HepG2 (cell line): ENCODE data around the gene SNRPD2. TPM values are rescaled to one million over a fixed set of nuclear protein-coding genes. Genes with fewer than 3 reads are reported as not detected.

ENCODE experiments used
- ATAC-seq: fragments of 200-7000 bp; cut with Tn5 transposase; 3 replicates; pipeline ENCODE4 v1.9.1; 2020; ENCODE audit warnings: mild to moderate bottlenecking, moderate library complexity
- BruUV-seq: library from RNA; stranded (reverse); fragments of 400-500 nt; replicated peaks from 2 replicates; lab custom pipeline; 2021; lab: Mats Ljungman, UMichigan
- CTCF ChIA-PET: fragments of 300-600 bp; formaldehyde crosslinking; extraction: SDS; loops from one replicate; lab custom pipeline; 2021; ENCODE audit warnings: low total read pairs, inconsistent platforms, low intra/inter-chr PET ratio; lab: Yijun Ruan, JAX
- POLR2A ChIA-PET: fragments of 350-600 bp; sonication (Branson Sonifier 250); formaldehyde crosslinking; loops from one replicate; lab custom pipeline; 2020; ENCODE audit warnings: antibody characterized with exemption, inconsistent platforms; lab: Yijun Ruan, JAX
- DNase-seq: peaks from one replicate; pipeline ENCODE4 v3.0.0-alpha.2; 2015; ENCODE audit warnings: low spot score
- FAIRE-seq: peaks from 3 replicates; lab custom pipeline; 2011; peaks lifted over from hg19 to GRCh38; lab: Jason Lieb, UNC
- H2AFZ ChIP-seq: one replicate; pipeline ENCODE4 v1.6.1; 2011; ENCODE audit warnings: low read length, inconsistent platforms
- H3K27ac ChIP-seq: fragments of 300-600 bp; 3 replicates; pipeline ENCODE4 v1.8.0; 2011; ENCODE audit warnings: mixed run types, mild to moderate bottlenecking, mixed read lengths, low read length, inconsistent platforms; ENCODE audit not compliant: insufficient read depth; ENCODE audit errors: extremely low read length
- H3K27me3 ChIP-seq, 2 experiments: fragments of 200-600 bp in 1 of 2; 2 replicates in 1 of 2; 3 replicates in 1 of 2; pipeline versions ENCODE4 v1.6.0 to v1.8.0; 2011; ENCODE audit warnings: low read length in 2 of 2, mild to moderate bottlenecking in 2 of 2, moderate library complexity in 2 of 2, inconsistent platforms in 1 of 2; ENCODE audit not compliant: insufficient read depth in 2 of 2, control insufficient read depth in 1 of 2
- H3K36me3 ChIP-seq, 2 experiments: fragments of 200-600 bp in 1 of 2; replicated peaks in 1 of 2; 2 replicates in 1 of 2; 3 replicates in 1 of 2; pipeline versions ENCODE4 v1.5.1 to v1.8.0; 2011; ENCODE audit warnings: low read length in 2 of 2, inconsistent platforms in 1 of 2; ENCODE audit not compliant: insufficient read depth in 2 of 2, control insufficient read depth in 1 of 2
- H3K4me1 ChIP-seq: 2 replicates; pipeline ENCODE4 v1.5.1; 2012; ENCODE audit warnings: low read length, inconsistent platforms; ENCODE audit not compliant: insufficient read depth
- H3K4me2 ChIP-seq: 2 replicates; pipeline ENCODE4 v1.6.0; 2011; ENCODE audit warnings: low read depth, low read length, inconsistent platforms
- H3K4me3 ChIP-seq, 3 experiments: fragments of 200-600 bp in 1 of 3; sonication (generic), shearing (Covaris generic) in 1 of 3; replicated peaks in 1 of 3; 2 replicates each; pipeline ENCODE4 v1.5.1; 2011 to 2016; ENCODE audit warnings: low read length in 3 of 3, inconsistent platforms in 2 of 3, low read depth in 2 of 3, mild to moderate bottlenecking in 2 of 3, control low read depth in 1 of 3, mixed read lengths in 1 of 3; ENCODE audit not compliant: insufficient read depth in 1 of 3
- H3K79me2 ChIP-seq: one replicate; pipeline ENCODE4 v1.6.1; 2011; ENCODE audit warnings: low read length, inconsistent platforms; ENCODE audit not compliant: insufficient read depth
- H3K9ac ChIP-seq: 2 replicates; pipeline ENCODE4 v1.6.0; 2011; ENCODE audit warnings: mild to moderate bottlenecking, low read depth, low read length, inconsistent platforms; ENCODE audit not compliant: insufficient read depth
- H3K9me3 ChIP-seq: 2 replicates; pipeline ENCODE4 v1.5.1; 2012; ENCODE audit warnings: mild to moderate bottlenecking, low read length
- H4K20me1 ChIP-seq: 2 replicates; pipeline ENCODE4 v1.6.0; 2011; ENCODE audit warnings: inconsistent platforms, mild to moderate bottlenecking, low read length, moderate library complexity; ENCODE audit not compliant: insufficient read depth
- ELF1 ChIP-seq: sonication (generic); formaldehyde crosslinking; IDR thresholded peaks from 2 replicates; pipeline ENCODE4 v1.4.0; 2020; ENCODE audit warnings: missing genetic modification reagents
- MXI1 ChIP-seq: IDR thresholded peaks from 3 replicates; pipeline ENCODE4 v1.6.1; 2012; ENCODE audit warnings: low read depth, low read length, inconsistent platforms, borderline replicate concordance
- NFKBIZ ChIP-seq: IDR thresholded peaks from 2 replicates; pipeline ENCODE4 v1.6.1; 2018; ENCODE audit warnings: missing genetic modification reagents, missing compliant biosample characterization
- TEAD2 ChIP-seq: sonication (generic); formaldehyde crosslinking; IDR thresholded peaks from 2 replicates; pipeline ENCODE4 v1.9.0; 2021; ENCODE audit warnings: missing genetic modification reagents
- U2AF1 ChIP-seq: fragments of 200-400 bp; formaldehyde crosslinking; optimal IDR thresholded peaks from 2 replicates; pipeline ENCODE3; 2017; ENCODE audit warnings: mild to moderate bottlenecking, low read depth, low read length
- ZNF224 ChIP-seq: sonication (generic); formaldehyde crosslinking; IDR thresholded peaks from 2 replicates; pipeline ENCODE4 v1.5.0; 2020; ENCODE audit warnings: mild to moderate bottlenecking, missing genetic modification reagents
- WGBS: methylation state at CpG from one replicate; pipeline ENCODE4 v1.1.6; 2017; ENCODE audit warnings: low lambda C conversion rate; 5-methylcytosine and 5-hydroxymethylcytosine counted together
- in situ Hi-C: cut with HindIII; loops from 2 replicates; pipeline ENCODE4 v1.10.0; 2017; ENCODE audit warnings: low pct_unique_long_range_greater_than_20kb; ENCODE audit not compliant: extremely low pct_ligation_motif_present
- intact Hi-C: fragments of 100-400 bp; cut with micrococcal nuclease; formaldehyde crosslinking; loops from one replicate; pipeline ENCODE4 v1.10.0; 2022; ENCODE audit not compliant: unreplicated experiment
- polyA plus RNA-seq, 8 experiments: library from polyadenylated mRNA; depleted of rRNA in 3 of 8; stranded (reverse) in 7 of 8; unstranded in 1 of 8; fragments of >200 nt; fragmentation: Illumina TruSeq in 4 of 8; extraction: Trizol in 4 of 8; gene quantifications; 2 replicates each; pipeline versions ENCODE4 v1.2.1 to v1.2.3, GENCODE V29; 2011 to 2016; ENCODE audit warnings: low read depth in 4 of 8, missing spikeins in 1 of 8, mixed read lengths in 1 of 8; ENCODE audit not compliant: insufficient read depth in 1 of 8
- total RNA-seq, 5 experiments: library from RNA; depleted of rRNA; stranded (reverse); fragments of >200 nt; fragmentation: Illumina TruSeq; extraction: Trizol; gene quantifications; 2 replicates each; pipeline ENCODE4 v1.2.3, GENCODE V29; 2016; ENCODE audit warnings: low read depth in 1 of 5
- TF ChIP-seq, protein P1 (sequence below): sonication (generic); formaldehyde crosslinking; IDR thresholded peaks from 2 replicates; pipeline ENCODE4 v1.8.1; 2023; ENCODE audit warnings: mild to moderate bottlenecking, missing genetic modification reagents
- TF ChIP-seq, protein P2 (sequence below): sonication (generic); formaldehyde crosslinking; IDR thresholded peaks from 2 replicates; pipeline ENCODE4 v1.5.0; 2020; ENCODE audit warnings: missing genetic modification reagents, mild to moderate bottlenecking, borderline replicate concordance
- TF ChIP-seq, protein P3 (sequence below): sonication (generic); formaldehyde crosslinking; conservative IDR thresholded peaks from 2 replicates; pipeline ENCODE4 v1.4.0; 2020; ENCODE audit warnings: missing genetic modification reagents

SNRPD2 gene
- total and polyA plus RNA-seq, 2 of the 13 experiments (the other 11 are each of a cell fraction or from before 2014, with no cell fraction given), result 299 to 485 TPM

DNA sequence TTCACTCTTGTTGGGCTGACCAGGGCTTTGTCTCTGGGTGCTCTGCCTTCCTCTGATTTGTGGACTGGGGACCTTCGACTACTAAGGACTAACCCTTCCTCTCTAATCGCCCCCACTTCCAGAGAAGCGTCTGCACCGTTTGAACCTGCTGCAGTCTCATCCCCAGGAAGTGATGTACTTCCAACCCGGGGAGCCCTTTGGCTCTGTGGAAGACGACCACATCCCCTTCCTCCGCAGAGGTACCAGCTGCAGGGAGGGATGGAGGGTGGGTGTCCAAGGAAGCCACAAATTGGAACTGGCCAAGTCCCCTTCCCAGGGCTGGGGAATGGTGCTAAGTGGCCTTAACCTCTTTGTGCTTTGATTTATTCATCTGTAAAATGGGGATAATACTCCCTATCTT lies 9.9 kb upstream of the SNRPD2 start:
- Histone ChIP-seq H4K20me1 (no peaks in the 10 kb centered on the region), H3K4me1 (no peaks in the 10 kb centered on the region), H3K27ac (no peak overlapping the region), H3K9me3 (no peaks in the 10 kb centered on the region), H3K79me2 (no peaks in the 10 kb centered on the region), H2AFZ (no peak overlapping the region), H3K4me3 (no peak overlapping the region), H3K36me3 (peaks cover 9 to 24% of the 10 kb centered on the region in 2 experiments; a peak in 4 of 5 replicates), H3K27me3 (no peaks in the 10 kb centered on the region), H3K4me2 (no peak overlapping the region), H3K9ac (no peak overlapping the region)
- POLR2A ChIA-PET, result interaction anchor here (1.2 kb wide), 1 partner anchor 9 kb away, joined by 5 read pairs; the partner anchor contains the start of genes QPCTL and SNRPD2
- in situ Hi-C loops (no loop called here), intact Hi-C loops (no loop called here)
- DNase-seq (no peak), FAIRE-seq (no peak), ATAC-seq (no peak)
- TF ChIP-seq TEAD2 (CRISPR knock-in tag) (no peak), ZNF224 (CRISPR knock-in tag) (no peak)
- no TSS peak for BruUV-seq
- CTCF ChIA-PET, result no interaction called here
- WGBS, result 93% methylated on average over 7 of the region's 7 CpGs

DNA sequence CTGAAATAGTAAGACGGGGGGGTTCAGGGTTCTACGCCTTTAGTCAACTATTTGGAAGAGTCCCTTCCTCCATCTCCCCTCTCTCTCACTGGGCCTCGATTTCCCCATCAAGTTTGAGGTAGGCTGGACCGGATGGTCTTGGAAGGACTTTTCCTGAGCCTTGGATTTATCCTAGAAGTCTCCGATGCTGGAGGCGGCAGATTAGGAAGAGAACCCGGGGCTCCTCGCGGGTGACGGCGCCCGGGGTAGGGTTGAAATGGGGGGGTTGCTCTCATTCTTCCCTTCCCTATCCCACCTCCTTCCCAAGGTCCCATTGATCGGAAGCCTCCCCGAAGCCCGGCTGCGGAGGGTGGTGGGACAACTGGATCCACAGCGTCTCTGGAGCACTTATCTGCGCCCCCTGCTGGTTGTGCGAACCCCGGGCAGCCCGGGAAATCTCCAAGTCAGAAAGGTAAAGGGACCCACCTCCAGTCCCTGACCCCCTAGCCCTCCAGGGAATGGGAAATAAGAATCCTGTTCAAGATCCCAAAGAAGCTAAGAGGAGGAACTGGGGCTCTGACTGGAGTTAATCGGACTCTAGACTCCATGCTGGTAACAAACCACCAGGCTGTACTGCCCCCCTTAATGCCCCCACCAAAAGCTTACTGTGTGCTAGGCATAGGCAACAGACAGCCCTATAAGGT lies 1.5 kb upstream of the SNRPD2 start:
- H3K79me2 ChIP-seq, result peaks cover 21% of the 10 kb centered on the region
- H3K4me1 ChIP-seq, result peaks cover 17% of the 10 kb centered on the region
- TSS peak; percentile 70 for BruUV-seq
- no peaks in the 10 kb centered on the region for H3K9me3 ChIP-seq
- CTCF ChIA-PET, result interaction anchor here (1.9 kb wide), 1 partner anchor 102 kb away, joined by 14 read pairs; no protein-coding TSS in a partner anchor
- H3K4me3 ChIP-seq, result peak overlapping the region; percentile 92 to 95 (median 94)
- FAIRE-seq (peak; percentile 49), ATAC-seq (peak; percentile 40), DNase-seq (peak; percentile 64)
- intact Hi-C loops (loop anchor here (1.0 to 2.0 kb wide), 3 partner anchors 24 to 108 kb away; partner anchors contain the start of genes OPA3 and SIX5), in situ Hi-C loops (no loop called here)
- peak overlapping the region; percentile 90 for H3K27ac ChIP-seq
- 2% methylated on average over 18 of the region's 22 CpGs for WGBS
- H4K20me1 ChIP-seq, result no peaks in the 10 kb centered on the region; the same call in 1 of the 2 replicates
- peaks cover 5 to 20% of the 10 kb centered on the region in 2 experiments for H3K36me3 ChIP-seq
- H3K4me2 ChIP-seq, result peak overlapping the region; percentile 91
- H2AFZ ChIP-seq, result no peak overlapping the region
- POLR2A ChIA-PET, result interaction anchor here (0.8 to 4.0 kb wide), 14 partner anchors 8 to 109 kb away, joined by 3 to 47 read pairs (median 8); partner anchors contain the start of genes GIPR, OPA3 and SIX5
- no peaks in the 10 kb centered on the region; a peak in 1 of 5 replicates for H3K27me3 ChIP-seq
- H3K9ac ChIP-seq, result peak overlapping the region; percentile 95
- TF ChIP-seq NFKBIZ (no peak), U2AF1 (peak; percentile 28), MXI1 (peak; percentile 48; the same call in 1 of the 3 replicates), ELF1 (CRISPR knock-in tag) (0 out of 2 replicates have a peak, but pooled peaks have one; percentile 11)
- TF ChIP-seq, protein P1, sequence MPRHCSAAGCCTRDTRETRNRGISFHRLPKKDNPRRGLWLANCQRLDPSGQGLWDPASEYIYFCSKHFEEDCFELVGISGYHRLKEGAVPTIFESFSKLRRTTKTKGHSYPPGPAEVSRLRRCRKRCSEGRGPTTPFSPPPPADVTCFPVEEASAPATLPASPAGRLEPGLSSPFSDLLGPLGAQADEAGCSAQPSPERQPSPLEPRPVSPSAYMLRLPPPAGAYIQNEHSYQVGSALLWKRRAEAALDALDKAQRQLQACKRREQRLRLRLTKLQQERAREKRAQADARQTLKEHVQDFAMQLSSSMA (CRISPR knock-in tag), result no peak
- TF ChIP-seq, protein P2, sequence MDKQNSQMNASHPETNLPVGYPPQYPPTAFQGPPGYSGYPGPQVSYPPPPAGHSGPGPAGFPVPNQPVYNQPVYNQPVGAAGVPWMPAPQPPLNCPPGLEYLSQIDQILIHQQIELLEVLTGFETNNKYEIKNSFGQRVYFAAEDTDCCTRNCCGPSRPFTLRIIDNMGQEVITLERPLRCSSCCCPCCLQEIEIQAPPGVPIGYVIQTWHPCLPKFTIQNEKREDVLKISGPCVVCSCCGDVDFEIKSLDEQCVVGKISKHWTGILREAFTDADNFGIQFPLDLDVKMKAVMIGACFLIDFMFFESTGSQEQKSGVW (CRISPR knock-in tag), result no peak
- TF ChIP-seq, protein P3, sequence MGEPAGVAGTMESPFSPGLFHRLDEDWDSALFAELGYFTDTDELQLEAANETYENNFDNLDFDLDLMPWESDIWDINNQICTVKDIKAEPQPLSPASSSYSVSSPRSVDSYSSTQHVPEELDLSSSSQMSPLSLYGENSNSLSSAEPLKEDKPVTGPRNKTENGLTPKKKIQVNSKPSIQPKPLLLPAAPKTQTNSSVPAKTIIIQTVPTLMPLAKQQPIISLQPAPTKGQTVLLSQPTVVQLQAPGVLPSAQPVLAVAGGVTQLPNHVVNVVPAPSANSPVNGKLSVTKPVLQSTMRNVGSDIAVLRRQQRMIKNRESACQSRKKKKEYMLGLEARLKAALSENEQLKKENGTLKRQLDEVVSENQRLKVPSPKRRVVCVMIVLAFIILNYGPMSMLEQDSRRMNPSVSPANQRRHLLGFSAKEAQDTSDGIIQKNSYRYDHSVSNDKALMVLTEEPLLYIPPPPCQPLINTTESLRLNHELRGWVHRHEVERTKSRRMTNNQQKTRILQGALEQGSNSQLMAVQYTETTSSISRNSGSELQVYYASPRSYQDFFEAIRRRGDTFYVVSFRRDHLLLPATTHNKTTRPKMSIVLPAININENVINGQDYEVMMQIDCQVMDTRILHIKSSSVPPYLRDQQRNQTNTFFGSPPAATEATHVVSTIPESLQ (CRISPR knock-in tag), result no peak
